GM12878 (cell line): ENCODE measurements around the gene SASH1. TPM values are rescaled to one million over a fixed set of nuclear protein-coding genes. Genes with fewer than 3 reads are reported as not detected.

Experiments
- ATF2 ChIP-seq: IDR thresholded peaks from 2 replicates; pipeline ENCODE4 v1.6.1; 2012; ENCODE audit warnings: low read length, inconsistent platforms
- ETV6 ChIP-seq, 2 experiments: fragments of 450-650 bp in 1 of 2; IDR thresholded peaks in 1 of 2; conservative IDR thresholded peaks in 1 of 2; 2 replicates each; pipeline ENCODE4 v1.6.1; 2014; ENCODE audit warnings: antibody characterized with exemption in 1 of 2, borderline replicate concordance in 1 of 2, low read depth in 1 of 2, mild to moderate bottlenecking in 1 of 2, moderate library complexity in 1 of 2
- FOS ChIP-seq: IDR thresholded peaks from 3 replicates; pipeline ENCODE4 v1.6.1; 2011; ENCODE audit warnings: borderline replicate concordance; ENCODE audit not compliant: insufficient read length; ENCODE audit errors: extremely low read depth
- KLF5 ChIP-seq: fragments of 450-650 bp; IDR thresholded peaks from 2 replicates; pipeline ENCODE4 v1.6.1; 2014; ENCODE audit warnings: mild to moderate bottlenecking; ENCODE audit not compliant: partially characterized antibody
- MAX ChIP-seq: IDR thresholded peaks from 2 replicates; pipeline ENCODE4 v1.6.1; 2012; ENCODE audit warnings: low read depth, low read length, improper control_type of control experiment
- MTA3 ChIP-seq: IDR thresholded peaks from 2 replicates; pipeline ENCODE4 v1.6.1; 2012; ENCODE audit warnings: low read length, inconsistent platforms, borderline replicate concordance
- MXI1 ChIP-seq: fragments of 150-350 bp; IDR thresholded peaks from 2 replicates; pipeline ENCODE4 v1.6.1; 2011; ENCODE audit warnings: low read depth, mild to moderate bottlenecking, inconsistent platforms, low read length, improper control_type of control experiment
- NFYB ChIP-seq: IDR thresholded peaks from 2 replicates; pipeline ENCODE4 v1.6.1; 2011; ENCODE audit warnings: low read depth, mild to moderate bottlenecking, low read length, improper control_type of control experiment, moderate library complexity; ENCODE audit not compliant: insufficient read depth
- NR2C2 ChIP-seq: IDR thresholded peaks from 2 replicates; pipeline ENCODE4 v1.6.1; 2011; ENCODE audit warnings: borderline replicate concordance, low read depth; ENCODE audit not compliant: control insufficient read depth, insufficient read length
- RBBP5 ChIP-seq: fragments of 200-600 bp; sonication (generic); conservative IDR thresholded peaks from 2 replicates; pipeline ENCODE4 v1.6.1; 2016
- SMAD1 ChIP-seq: fragments of 450-650 bp; IDR thresholded peaks from 2 replicates; pipeline ENCODE4 v1.6.1; 2018; ENCODE audit warnings: mild to moderate bottlenecking, low read depth; ENCODE audit not compliant: partially characterized antibody
- SMC3 ChIP-seq: IDR thresholded peaks from 2 replicates; pipeline ENCODE4 v1.6.1; 2011; ENCODE audit warnings: low read length, improper control_type of control experiment, borderline replicate concordance
- SREBF2 ChIP-seq: IDR thresholded peaks from 2 replicates; pipeline ENCODE4 v1.6.1; 2012; ENCODE audit warnings: mild to moderate bottlenecking, low read length
- SRF ChIP-seq, 2 experiments: IDR thresholded peaks; 2 replicates each; pipeline ENCODE4 v1.6.1; 2011; ENCODE audit warnings: low read depth in 2 of 2, low read length in 2 of 2, mild to moderate bottlenecking in 1 of 2, moderate library complexity in 1 of 2
- SUZ12 ChIP-seq: fragments of 200-600 bp; sonication (generic); IDR thresholded peaks from one replicate; pipeline ENCODE4 v1.6.1; 2018; ENCODE audit warnings: antibody characterized with exemption, mild to moderate bottlenecking; ENCODE audit not compliant: unreplicated experiment
- TCF3 ChIP-seq: IDR thresholded peaks from 2 replicates; pipeline ENCODE4 v1.6.1; 2012; ENCODE audit warnings: low read depth, mild to moderate bottlenecking, low read length, borderline replicate concordance; ENCODE audit not compliant: insufficient read depth
- USF2 ChIP-seq: IDR thresholded peaks from 2 replicates; pipeline ENCODE4 v1.6.1; 2011; ENCODE audit warnings: low read depth, low read length, improper control_type of control experiment, borderline replicate concordance
- ZBTB40 ChIP-seq: fragments of 450-650 bp; IDR thresholded peaks from 2 replicates; pipeline ENCODE4 v1.6.1; 2016; ENCODE audit warnings: mild to moderate bottlenecking, moderate library complexity, borderline replicate concordance
- polyA plus RNA-seq, 11 experiments: library from polyadenylated mRNA; depleted of rRNA in 4 of 11; unstranded in 6 of 11; stranded (reverse) in 5 of 11; fragments of >200 nt; fragmentation: Nextera tagmentation in 4 of 11; fragmentation: Illumina TruSeq in 1 of 11; extraction: Ambion mirVana in 4 of 11; extraction: Trizol in 1 of 11; gene quantifications; 1 replicate in 1 of 11; 2 replicates in 10 of 11; pipeline versions ENCODE4 v1.2.1 to v1.2.3, GENCODE V29; 2011 to 2016; ENCODE audit warnings: inconsistent platforms in 2 of 11, missing spikeins in 2 of 11, low read depth in 1 of 11
- total RNA-seq, 4 experiments: library from RNA; depleted of rRNA in 3 of 4; stranded (reverse); fragments of >200 nt in 3 of 4; fragmentation: Illumina TruSeq in 1 of 4; extraction: Trizol in 1 of 4; gene quantifications; 2 replicates each; pipeline versions ENCODE4 v1.2.1 to v1.2.3, GENCODE V29; 2013 to 2021
- TF ChIP-seq, protein P1 (sequence below): fragments of 150-350 bp; IDR thresholded peaks from 2 replicates; pipeline ENCODE4 v1.6.1; 2016; ENCODE audit warnings: low read depth, low read length

Gene SASH1
- total and polyA plus RNA-seq, 10 of the 15 experiments (the other 5 are each of a cell fraction or from before 2014, with no cell fraction given) = 0.01 to 0.73 (median 0.14) TPM; not detected in 4

DNA sequence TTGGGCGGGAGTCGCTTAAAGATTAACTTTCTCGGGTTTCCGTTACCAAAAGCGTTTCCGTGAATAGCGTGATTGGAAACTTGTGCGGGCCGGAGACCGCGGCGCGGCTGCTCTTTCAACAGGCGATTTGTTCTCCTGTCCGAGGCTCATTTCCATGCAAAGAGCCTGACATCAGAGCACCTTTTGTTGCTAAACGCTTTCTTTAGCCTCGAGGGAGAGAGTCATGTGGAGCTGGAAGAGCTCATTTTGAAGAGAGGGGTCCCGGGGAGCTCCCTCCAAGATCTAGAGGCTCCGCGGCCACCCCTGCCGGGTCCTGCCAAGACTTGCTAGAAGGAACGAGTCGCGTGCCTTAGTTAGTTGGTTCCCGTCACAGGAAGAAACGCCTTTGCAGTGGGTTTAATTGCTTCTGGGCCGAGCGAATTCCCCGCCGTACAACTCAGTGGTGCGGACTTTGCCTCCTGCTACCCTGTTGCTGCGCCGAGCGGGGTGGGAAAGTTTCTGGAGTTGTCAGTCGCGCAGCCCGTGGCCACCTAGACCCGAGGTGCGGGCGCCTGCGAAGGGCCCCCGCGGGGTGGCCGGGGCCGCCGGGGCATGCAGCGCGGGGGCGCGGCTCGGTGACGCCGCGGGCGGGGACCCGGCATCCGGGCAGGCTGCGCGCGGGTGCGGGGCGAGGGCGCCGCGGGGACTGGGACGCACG is at the start of gene SASH1 (continued):
- TF ChIP-seq ZBTB40 (no peak), KLF5 (peak; percentile 95), SMAD1 (no peak), USF2 (no peak), NR2C2 (no peak), SUZ12 (no peak), MTA3 (no peak), SRF (IDR thresholded peaks at IDR 0.05; ENCODE audit: low read depth in 2 of 2, low read length in 2 of 2) (no peak), MXI1 (no peak), ETV6 (conservative IDR thresholded peaks at IDR 0.05 in 1 of 2, IDR thresholded peaks at IDR 0.05 in 1 of 2; ENCODE audit: borderline replicate concordance in 1 of 2, low read depth in 1 of 2) (no peak), TCF3 (no peak), SMC3 (no peak), MAX (no peak), FOS (no peak), SREBF2 (no peak), NFYB (no peak), RBBP5 (no peak), ATF2 (no peak)
- TF ChIP-seq, protein P1, sequence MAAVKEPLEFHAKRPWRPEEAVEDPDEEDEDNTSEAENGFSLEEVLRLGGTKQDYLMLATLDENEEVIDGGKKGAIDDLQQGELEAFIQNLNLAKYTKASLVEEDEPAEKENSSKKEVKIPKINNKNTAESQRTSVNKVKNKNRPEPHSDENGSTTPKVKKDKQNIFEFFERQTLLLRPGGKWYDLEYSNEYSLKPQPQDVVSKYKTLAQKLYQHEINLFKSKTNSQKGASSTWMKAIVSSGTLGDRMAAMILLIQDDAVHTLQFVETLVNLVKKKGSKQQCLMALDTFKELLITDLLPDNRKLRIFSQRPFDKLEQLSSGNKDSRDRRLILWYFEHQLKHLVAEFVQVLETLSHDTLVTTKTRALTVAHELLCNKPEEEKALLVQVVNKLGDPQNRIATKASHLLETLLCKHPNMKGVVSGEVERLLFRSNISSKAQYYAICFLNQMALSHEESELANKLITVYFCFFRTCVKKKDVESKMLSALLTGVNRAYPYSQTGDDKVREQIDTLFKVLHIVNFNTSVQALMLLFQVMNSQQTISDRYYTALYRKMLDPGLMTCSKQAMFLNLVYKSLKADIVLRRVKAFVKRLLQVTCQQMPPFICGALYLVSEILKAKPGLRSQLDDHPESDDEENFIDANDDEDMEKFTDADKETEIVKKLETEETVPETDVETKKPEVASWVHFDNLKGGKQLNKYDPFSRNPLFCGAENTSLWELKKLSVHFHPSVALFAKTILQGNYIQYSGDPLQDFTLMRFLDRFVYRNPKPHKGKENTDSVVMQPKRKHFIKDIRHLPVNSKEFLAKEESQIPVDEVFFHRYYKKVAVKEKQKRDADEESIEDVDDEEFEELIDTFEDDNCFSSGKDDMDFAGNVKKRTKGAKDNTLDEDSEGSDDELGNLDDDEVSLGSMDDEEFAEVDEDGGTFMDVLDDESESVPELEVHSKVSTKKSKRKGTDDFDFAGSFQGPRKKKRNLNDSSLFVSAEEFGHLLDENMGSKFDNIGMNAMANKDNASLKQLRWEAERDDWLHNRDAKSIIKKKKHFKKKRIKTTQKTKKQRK = no peak
